ENCODE measurements around the gene ELMO1.

GRCh38 chr7:37069336-37069735 lies 379.3 kb downstream of the ELMO1 start:
- TF ChIP-seq POLR2A (IDR thresholded peaks at IDR 0.05; ENCODE audit: extremely low read depth, insufficient read length), result no peak
- no peak for TF ChIP-seq CTCF (IDR thresholded peaks at IDR 0.05; ENCODE audit: low read depth, low read length)

All from NB4 (cell line).